ENCODE results near the gene GPR82.

GPR82 gene

GRCh38 chrX:41703574-41704029, 20.4 kb upstream of the GPR82 start:
- no peak overlapping the region for H3K9ac ChIP-seq (ENCODE audit: low read length)
- H3K4me3 ChIP-seq (ENCODE audit: low read depth, low read length, poor library complexity, severe bottlenecking), result no peak overlapping the region
- H3K9me2 ChIP-seq (ENCODE audit: low read depth, low read length), result no peaks in the 10 kb centered on the region
- H2AFZ ChIP-seq (ENCODE audit: low read length), result no peak overlapping the region
- H3K36me3 ChIP-seq (ENCODE audit: insufficient read depth, low read length), result no peaks in the 10 kb centered on the region
- no peaks in the 10 kb centered on the region for H3F3A ChIP-seq (ENCODE audit: insufficient read depth, low read length)
- no peaks in the 10 kb centered on the region for H4K20me1 ChIP-seq (ENCODE audit: insufficient read depth, low read length)
- no peak overlapping the region for H3K27ac ChIP-seq (ENCODE audit: low read depth, low read length, poor library complexity, severe bottlenecking)
- H3K4me2 ChIP-seq (ENCODE audit: low read length), result no peak overlapping the region
- H3K4me1 ChIP-seq (ENCODE audit: insufficient read depth, low read length, severe bottlenecking), result peaks cover 49% of the 10 kb centered on the region
- no peak for TF ChIP-seq CTCF (IDR thresholded peaks at IDR 0.05; ENCODE audit: low read length)
- no peak for TF ChIP-seq EZH2 (IDR thresholded peaks at IDR 0.05; ENCODE audit: borderline replicate concordance, low read length)
- no peaks in the 10 kb centered on the region for H3K9me3 ChIP-seq (ENCODE audit: low read length)
- no peaks in the 10 kb centered on the region for H3K27me3 ChIP-seq (ENCODE audit: insufficient read depth, low read length)
- H3K79me2 ChIP-seq (ENCODE audit: insufficient read depth, low read length), result no peaks in the 10 kb centered on the region

- Histone ChIP-seq H3K36me3 (ENCODE audit: insufficient read depth, low read length) (no peaks in the 10 kb centered on the region), H3K4me2 (ENCODE audit: low read length) (peak overlapping the region; percentile 52; the same call in 1 of the 2 replicates), H4K20me1 (ENCODE audit: insufficient read depth, low read length) (no peaks in the 10 kb centered on the region), H3K9me3 (ENCODE audit: low read length) (no peaks in the 10 kb centered on the region), H3F3A (ENCODE audit: insufficient read depth, low read length) (no peaks in the 10 kb centered on the region), H3K4me1 (ENCODE audit: insufficient read depth, low read length, severe bottlenecking) (peaks cover 53% of the 10 kb centered on the region), H2AFZ (ENCODE audit: low read length) (no peak overlapping the region), H3K9ac (ENCODE audit: low read length) (no peak overlapping the region; the same call in 1 of the 2 replicates), H3K9me2 (ENCODE audit: low read depth, low read length) (no peaks in the 10 kb centered on the region), H3K27me3 (ENCODE audit: insufficient read depth, low read length) (no peaks in the 10 kb centered on the region), H3K27ac (ENCODE audit: low read depth, low read length, poor library complexity, severe bottlenecking) (peak overlapping the region; percentile 93), H3K4me3 (ENCODE audit: low read depth, low read length, poor library complexity, severe bottlenecking) (no peak overlapping the region), H3K79me2 (ENCODE audit: insufficient read depth, low read length) (no peaks in the 10 kb centered on the region)
- TF ChIP-seq CTCF (IDR thresholded peaks at IDR 0.05; ENCODE audit: low read length), result no peak
- no peak for TF ChIP-seq EZH2 (IDR thresholded peaks at IDR 0.05; ENCODE audit: borderline replicate concordance, low read length)
Measured at GRCh38 chrX:41705042-41705441, 18.9 kb upstream of the GPR82 start.

GRCh38 chrX:41705680-41706374, 18.2 kb upstream of the GPR82 start:
- no peak overlapping the region for H2AFZ ChIP-seq (ENCODE audit: low read length)

More at GRCh38 chrX:41705680-41706374, 18.2 kb upstream of the GPR82 start:
- Histone ChIP-seq H3K27me3 (ENCODE audit: insufficient read depth, low read length) (no peaks in the 10 kb centered on the region), H3K36me3 (ENCODE audit: insufficient read depth, low read length) (no peaks in the 10 kb centered on the region), H3K27ac (ENCODE audit: low read depth, low read length, poor library complexity, severe bottlenecking) (peak overlapping the region; percentile 93), H3K79me2 (ENCODE audit: insufficient read depth, low read length) (no peaks in the 10 kb centered on the region), H4K20me1 (ENCODE audit: insufficient read depth, low read length) (no peaks in the 10 kb centered on the region), H3K9ac (ENCODE audit: low read length) (peak overlapping the region; percentile 31; the same call in 1 of the 2 replicates), H3K4me1 (ENCODE audit: insufficient read depth, low read length, severe bottlenecking) (peaks cover 51% of the 10 kb centered on the region), H3K4me2 (ENCODE audit: low read length) (peak overlapping the region; percentile 52; the same call in 1 of the 2 replicates), H3K9me2 (ENCODE audit: low read depth, low read length) (no peaks in the 10 kb centered on the region), H3K9me3 (ENCODE audit: low read length) (no peaks in the 10 kb centered on the region), H3K4me3 (ENCODE audit: low read depth, low read length, poor library complexity, severe bottlenecking) (peak overlapping the region; percentile 21), H3F3A (ENCODE audit: insufficient read depth, low read length) (no peaks in the 10 kb centered on the region)
- TF ChIP-seq EZH2 (IDR thresholded peaks at IDR 0.05; ENCODE audit: borderline replicate concordance, low read length) (no peak), CTCF (IDR thresholded peaks at IDR 0.05; ENCODE audit: low read length) (no peak)
